Measurements from ENCODE around the gene COL6A3. TPM values are rescaled to one million over a fixed set of nuclear protein-coding genes. Genes with fewer than 3 reads are reported as not detected.

Gene COL6A3
- total RNA-seq, 1 donor from 2014 or later = 89.5 TPM

DNA sequence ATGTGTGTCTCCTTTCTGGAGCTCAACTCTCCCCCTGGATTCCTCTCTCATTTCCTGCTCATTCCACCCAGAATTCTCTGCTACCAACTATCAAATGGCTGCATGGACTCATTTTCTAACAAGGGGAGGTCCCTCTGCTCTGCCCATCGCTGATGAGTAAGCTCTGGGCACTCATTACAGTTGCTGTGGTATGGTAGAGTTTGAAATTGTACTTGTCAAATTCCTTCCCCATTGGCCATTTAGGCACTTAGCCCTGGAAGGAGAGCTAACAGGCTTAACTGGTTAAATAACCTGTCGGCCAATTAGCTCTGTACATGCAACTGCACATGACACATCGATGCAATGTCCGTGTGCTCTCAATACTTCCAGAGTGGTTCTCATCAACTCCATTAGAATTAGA lies 20.4 kb downstream of the COL6A3 start:
- intact Hi-C loops (cut with DNase I) = no loop called here
- DNase-seq (ENCODE audit: low spot score) = no peak

DNA sequence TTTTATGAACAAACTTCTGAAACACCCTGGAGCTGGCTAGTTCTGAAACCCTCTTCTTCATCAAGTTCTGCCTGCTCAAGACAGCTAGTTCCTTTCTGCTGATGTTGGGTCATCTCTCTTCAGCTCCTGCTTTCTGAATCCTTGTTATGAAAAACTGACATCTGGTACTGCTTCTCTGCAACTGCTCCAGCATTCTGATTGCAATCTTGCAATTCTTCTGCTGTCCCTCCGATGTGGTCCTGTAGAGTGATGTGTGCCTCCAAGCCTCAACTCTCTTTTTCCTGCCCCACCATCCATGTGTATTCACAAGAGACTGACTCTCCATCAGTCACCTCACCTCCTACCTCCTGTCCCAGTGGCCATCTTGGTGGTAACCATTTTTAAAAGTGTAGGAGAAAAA lies 21.8 kb downstream of the COL6A3 start:
- no peak for DNase-seq (ENCODE audit: low spot score)
- intact Hi-C loops (cut with DNase I) = no loop called here

DNA sequence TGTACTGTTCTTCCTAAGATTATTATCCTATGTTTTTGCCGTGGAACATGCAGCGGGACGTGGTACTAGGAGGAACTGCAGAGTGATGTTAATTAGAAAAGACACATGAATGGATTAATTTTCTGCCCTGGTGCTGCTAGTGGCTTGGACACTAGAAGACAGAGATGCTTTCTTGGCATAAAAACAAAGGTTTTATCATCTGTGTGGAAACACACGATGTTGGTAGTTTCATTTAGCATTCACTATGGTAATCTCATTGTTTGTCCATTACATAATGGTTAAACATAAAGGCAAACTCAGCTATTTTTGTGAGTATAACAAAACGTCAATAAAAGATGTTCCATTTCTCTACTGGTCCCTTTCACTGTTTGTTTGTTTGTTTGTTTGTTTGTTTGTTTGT lies 22.8 kb downstream of the COL6A3 start:
- intact Hi-C loops (cut with DNase I) = no loop called here
- no peak for DNase-seq (ENCODE audit: low spot score)

DNA sequence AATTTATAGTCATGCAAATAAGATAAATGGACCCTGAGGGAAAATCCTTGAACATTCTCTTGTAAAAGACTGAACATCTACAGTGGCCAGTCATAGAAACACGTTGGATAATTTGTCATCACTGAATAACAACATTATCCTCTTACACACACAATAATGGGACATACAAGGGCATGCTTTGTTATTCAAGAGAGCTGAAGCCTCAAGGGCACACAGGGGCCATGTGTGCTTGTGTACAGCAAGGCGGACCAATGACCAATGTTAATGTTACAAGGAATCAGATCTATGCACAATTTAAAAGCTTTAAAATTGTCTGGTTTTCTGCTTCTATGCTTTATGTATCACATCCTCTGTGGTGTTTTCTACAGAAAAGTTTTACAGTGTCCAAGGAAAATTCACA lies 23.7 kb downstream of the COL6A3 start:
- intact Hi-C loops (cut with DNase I) = no loop called here
- DNase-seq (ENCODE audit: low spot score) = no peak

DNA sequence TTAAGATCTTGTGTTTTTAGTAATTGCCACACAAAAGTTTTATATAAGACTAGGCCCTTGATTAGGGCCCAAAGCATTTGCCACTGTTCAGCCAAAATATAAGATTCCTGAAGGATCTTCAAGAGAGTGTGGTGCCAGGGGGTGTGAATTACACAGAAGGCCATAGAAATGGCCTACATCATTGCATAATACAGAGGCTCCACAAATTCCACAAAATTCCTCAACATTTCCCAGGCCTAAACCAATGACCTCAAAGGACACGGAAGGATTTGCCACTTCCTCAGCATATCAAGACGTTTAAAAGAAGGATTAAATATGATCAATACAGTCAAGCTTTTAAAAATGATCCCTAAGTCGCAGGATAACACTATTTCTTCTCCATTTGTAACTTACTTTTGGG lies 24.1 kb downstream of the COL6A3 start:
- intact Hi-C loops (cut with DNase I) = no loop called here
- no peak for DNase-seq (ENCODE audit: low spot score)

DNA sequence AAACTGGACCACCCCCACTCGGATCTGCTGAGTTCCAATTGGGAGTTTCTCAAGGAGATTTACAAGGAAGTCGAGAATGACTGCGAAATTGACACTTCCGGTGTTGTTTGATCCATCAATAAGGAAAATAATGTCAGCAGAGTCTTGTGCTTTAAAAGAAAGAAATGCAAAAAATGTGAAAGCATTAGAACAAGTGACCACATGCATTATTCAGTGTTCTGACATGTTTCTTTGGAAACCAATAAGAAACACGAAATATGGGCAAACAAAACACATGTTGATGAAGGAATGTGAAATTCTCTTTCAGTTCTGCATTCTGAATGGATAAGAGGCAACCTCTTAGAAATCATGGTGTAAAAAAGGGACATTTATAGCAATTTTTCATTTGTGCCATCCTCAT lies 25.9 kb downstream of the COL6A3 start:
- DNase-seq (ENCODE audit: low spot score) = no peak
- intact Hi-C loops (cut with DNase I) = no loop called here

DNA sequence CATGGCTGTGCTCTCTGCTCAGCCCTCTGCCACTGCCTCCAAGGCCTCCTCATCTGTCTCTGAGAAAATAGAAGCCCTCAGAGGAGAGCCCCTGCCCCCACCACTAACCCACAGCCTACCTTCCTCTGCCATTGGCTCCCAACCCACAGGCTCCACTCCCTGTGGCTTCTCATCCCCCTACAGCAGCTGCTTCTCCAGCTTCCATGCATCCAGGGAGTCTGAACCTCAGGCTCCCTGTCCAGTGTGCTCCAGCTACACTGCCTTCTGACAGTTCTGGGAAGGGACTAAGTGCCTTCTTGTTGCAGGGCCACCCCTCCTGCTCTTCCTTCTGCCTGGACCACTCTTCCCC lies 29.3 kb downstream of the COL6A3 start:
- intact Hi-C loops (cut with DNase I) = no loop called here
- no peak for DNase-seq (ENCODE audit: low spot score)

DNA sequence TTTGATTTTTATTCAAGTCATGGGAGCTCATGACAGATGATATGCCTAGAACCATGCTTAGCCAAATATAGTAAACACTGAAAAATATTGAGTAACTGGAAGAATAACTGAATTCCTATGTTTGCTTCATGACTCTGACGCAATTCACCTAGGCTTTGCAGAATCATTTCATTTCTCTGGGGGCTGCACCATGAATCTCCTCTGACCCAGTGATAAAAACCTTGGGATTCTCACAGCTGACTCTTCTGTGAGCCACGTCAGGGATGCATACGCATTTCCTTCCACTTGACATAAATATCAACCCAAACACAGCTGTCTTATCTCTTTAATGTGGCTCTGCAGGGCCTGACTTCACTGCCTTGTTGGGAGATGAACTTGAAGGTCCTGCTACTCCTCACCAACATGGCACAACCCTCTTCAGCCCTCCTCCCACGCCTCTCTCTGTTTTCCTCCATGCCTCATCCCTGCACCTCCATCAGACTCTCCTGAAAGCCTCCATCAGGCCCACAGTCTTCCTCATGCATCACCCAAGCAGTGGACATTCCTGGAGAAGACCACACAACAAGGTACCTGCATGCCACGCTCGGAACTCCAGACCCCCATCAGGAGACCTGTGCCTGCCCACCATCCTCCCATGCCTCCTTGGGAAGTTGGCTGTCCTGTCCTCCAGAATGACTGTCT lies 29.8 kb downstream of the COL6A3 start:
- intact Hi-C loops (cut with DNase I) = no loop called here
- DNase-seq (ENCODE audit: low spot score) = no peak

DNA sequence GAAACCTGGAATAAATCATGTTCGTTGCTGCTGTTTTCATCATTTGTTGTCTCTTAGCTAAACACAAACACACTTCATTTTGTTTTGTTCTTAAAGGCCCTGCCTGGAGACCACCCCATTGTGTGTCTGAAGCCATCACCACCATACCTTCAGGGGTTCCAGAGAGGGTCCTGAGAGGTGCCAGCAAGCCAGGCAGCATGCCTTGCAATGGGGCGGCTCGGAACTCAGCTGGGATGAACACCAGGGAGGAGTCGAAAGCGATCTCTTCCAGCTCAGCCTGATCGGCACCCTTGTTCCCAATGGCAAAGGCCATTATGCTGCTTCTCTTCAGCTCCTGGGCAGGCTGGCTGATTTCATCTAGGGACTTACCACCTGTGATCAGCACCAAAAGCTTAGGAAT lies 33.2 kb downstream of the COL6A3 start:
- intact Hi-C loops (cut with DNase I) = no loop called here
- DNase-seq (ENCODE audit: low spot score) = no peak

DNA sequence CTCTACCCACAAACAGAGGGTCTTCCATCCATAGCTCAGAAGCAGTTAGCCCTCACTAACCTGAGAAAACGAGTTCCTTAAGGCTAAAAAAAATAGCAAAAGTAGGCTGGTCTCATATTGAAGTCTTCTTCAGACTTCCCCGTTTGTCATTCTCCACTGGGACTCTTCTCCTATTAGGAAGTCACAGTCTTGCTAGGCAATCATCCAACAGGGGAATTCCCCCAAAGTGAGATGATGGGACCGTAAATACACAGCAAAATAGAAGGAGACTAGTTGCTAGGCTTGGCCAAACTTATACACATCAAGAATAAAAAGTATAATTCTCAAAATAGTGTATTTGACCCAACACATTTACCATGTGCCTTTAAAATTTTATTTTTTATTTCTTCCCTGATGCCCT lies 34.3 kb downstream of the COL6A3 start:
- intact Hi-C loops (cut with DNase I) = no loop called here
- DNase-seq (ENCODE audit: low spot score) = no peak

DNA sequence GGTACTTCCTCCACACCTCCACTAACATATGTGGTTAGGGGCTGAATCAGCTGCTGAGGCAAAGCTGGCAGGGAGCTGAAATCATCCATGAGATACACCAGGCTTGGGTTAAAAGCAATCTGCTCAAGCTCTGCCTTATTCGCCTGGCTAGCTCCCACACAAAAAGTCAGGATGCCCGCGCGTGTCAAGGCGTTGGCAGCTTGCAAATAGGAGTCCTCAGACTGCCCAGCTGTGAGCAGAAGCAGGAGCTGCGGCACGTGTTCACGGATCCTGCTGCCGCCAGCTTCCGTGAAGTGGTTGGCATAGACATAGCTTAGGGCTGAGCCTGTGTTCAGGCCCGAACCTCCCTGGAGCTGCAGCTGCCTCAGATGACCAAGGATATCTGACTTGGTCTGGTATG lies 35.3 kb downstream of the COL6A3 start:
- intact Hi-C loops (cut with DNase I) = no loop called here
- DNase-seq (ENCODE audit: low spot score) = no peak

DNA sequence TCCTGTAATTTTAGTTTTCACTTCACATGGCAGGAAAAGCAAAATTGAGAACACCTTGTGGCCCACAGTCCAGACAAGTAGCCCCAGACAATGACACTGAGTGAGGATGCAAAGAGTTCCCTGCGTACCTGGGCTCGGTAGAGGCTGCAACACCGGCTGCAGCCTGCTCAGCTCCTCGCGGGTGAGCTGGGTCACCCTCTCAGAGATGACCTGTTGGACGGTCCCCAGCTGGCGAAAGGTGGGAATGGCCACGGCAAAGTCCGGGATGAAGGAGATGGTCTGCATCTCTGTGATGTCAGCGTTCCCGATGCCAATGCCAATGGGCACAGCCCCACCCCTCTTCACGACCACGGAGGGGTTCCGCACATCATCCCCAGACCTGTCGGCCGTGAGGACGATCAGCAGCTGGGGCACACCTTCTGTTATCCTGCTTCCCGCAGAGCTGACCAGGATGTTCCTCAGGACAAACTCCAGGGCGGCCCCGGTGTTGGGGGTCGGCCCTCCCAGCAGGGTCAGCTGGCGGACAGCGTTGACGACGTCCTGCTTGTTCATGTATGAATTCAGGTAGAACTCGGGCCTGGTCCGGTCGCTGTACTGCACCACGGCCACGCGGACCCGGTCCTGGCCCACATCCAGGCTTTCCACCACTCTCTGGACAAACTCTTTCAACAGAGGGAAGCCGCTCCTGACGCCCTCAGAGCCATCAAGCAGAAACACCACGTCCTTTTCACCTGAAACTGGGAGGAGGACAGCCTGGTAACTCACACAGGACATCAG lies 39.5 kb downstream of the COL6A3 start:
- DNase-seq (ENCODE audit: low spot score) = no peak
- intact Hi-C loops (cut with DNase I) = no loop called here

DNA sequence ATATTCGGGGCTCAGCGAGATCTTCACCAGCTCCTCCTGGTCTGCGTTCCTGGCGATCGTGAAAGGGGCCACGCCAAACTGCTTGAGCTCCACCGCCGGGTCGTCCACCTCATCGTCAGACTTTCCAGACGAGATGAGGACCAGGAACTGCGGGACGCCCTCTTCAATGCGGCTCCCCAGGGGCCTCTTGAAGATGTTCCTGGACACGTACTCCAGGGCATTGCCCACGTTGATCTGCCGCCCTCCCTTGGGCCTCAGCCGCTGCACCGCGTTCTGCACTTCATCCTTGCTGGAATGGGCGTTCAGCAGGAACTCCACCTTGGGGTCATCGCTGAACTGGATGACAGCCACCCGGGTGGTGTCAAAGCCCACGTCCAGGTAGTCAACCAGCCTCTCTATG lies 42.1 kb downstream of the COL6A3 start:
- no peak for DNase-seq (ENCODE audit: low spot score)
- intact Hi-C loops (cut with DNase I) = no loop called here

DNA sequence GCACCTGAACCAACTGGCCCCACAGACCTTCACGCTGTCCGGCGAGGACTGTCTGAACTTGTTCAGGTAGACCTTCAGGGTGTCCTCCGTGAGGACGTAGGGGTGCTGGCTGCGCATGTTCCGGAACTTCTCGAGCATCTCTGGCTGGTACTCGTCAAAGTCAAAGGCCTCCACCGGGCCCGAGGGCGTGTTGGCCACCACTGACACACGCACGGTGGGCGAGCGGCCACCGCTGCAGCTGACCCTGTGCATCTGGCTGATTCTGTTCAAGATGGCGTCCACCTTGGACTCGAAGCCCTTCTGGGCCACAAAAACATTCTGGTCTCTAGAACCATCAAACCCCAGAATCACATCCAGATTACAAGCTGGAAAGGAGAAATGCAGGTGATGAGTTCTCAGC lies 48.3 kb downstream of the COL6A3 start:
- intact Hi-C loops (cut with DNase I) = no loop called here
- DNase-seq (ENCODE audit: low spot score) = no peak

DNA sequence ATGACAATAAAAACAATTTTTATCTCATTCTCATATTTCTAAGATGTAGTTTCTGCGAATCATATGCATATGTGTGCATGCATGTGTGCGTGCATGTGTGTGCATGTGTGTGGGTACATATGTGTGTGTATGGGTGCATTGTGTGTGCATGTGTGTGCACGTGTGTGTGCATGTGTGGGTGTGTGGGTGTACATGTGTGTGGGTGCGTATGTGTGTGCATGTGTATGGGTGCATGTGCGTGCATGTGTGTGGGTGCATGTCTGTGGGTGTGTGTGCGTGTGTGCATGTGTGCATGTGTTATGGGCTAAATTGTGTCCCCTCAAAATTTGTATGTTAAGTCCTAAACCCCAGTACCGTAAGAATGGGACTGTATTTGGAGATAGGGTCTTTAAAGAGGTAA lies 49.3 kb downstream of the COL6A3 start:
- DNase-seq (ENCODE audit: low spot score) = no peak
- intact Hi-C loops (cut with DNase I) = no loop called here

DNA sequence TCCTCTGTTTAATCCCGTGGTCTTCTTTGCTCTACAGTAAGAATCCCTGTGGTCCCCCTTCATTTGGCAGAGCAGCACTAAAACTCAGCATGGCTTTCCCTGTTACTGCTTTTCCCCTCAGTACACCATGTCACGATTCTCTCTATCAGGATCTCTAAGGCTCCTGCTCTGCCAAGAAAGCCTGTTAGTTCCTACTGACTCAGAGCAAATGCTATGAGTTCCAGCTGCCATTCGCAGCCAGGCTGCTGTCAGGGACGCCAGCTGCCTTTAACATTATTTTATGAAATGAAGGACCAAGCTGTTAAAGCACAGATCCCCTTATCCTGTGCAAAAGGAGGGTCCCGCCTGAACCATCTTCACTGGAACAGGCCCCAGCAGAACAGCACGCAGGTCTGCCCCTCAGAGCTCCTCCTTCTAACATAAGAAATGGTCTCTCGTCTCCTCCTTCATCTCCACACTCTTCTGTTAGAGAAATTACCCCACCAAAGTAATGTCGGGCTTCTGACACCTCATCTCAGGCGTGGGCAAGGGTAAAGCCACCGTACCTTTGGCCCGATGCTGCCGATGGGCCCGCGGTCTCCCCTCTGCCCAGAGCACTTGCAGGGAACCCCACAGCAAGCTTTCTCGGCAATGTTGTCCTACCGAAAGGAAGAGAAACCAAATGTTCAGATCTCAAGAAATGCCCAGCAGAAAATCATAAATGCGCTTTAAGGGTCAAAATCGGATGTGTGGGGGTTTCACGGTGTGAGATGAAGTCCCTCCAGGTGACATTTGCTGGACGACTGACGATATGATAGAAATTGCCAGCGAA lies 52.6 kb downstream of the COL6A3 start:
- no peak for DNase-seq (ENCODE audit: low spot score)
- intact Hi-C loops (cut with DNase I) = no loop called here

DNA sequence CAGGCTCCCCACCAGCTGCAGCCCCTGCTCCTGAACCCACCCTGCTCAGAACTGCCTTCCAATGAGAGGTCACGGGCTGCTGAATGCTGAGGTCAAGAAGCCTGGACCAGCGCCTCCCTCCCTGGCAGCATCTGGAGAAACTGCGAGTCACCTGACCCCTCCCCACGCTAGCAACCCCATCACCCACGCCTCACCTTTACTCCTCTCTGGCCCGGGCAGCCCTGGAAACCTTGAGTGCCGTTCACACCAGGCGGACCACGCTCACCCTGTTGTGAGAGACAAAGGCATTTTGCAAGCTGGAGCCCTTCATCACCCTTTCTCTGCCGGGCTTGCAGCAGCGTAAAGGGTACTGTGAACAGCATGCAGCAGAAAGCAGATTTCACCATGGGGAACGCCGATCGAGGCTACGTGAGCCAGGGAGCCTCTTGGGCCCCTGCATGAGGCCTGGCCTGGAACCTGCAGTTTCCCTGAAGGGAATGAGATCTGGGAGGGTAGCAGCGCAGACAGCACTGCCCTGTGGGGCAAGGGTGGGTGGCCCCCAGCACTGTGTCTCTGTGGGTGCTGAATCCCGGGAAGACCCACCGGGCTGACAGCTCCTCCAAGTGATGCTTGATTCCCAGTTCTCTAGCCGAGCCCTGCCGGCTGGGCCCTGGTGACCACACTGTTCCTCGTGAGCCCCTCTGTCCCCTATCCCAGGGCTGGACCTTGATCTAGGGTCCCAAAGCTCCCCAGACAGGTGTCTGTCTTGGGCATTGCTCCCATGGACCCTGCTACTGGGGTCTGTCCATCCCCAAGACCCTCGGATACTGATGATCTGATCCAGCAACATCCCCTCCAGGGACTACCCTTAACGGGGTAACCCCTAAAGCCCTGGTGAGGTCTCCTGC lies 53.8 kb downstream of the COL6A3 start:
- intact Hi-C loops (cut with DNase I) = no loop called here

DNA sequence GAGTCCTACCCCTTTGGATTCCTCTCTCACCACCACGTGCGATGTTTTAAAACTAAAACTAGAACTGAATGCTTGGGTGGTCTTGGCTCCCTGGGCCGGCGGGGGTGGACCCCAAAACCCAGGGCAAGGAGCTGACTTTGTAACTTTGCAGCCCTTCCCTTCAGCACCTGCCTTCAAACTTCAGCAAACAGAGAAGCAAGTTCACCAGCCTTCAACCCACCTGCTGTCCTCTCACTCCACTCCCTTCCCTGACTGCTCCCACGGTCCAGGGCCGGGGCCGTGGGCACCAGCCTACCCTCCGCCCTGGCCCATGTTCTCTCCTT lies 54.5 kb downstream of the COL6A3 start:
- intact Hi-C loops (cut with DNase I) = no loop called here
- DNase-seq (ENCODE audit: low spot score) = no peak

More for the DNA sequence above, 53.8 kb downstream of the COL6A3 start:
- DNase-seq (ENCODE audit: low spot score) = no peak

DNA sequence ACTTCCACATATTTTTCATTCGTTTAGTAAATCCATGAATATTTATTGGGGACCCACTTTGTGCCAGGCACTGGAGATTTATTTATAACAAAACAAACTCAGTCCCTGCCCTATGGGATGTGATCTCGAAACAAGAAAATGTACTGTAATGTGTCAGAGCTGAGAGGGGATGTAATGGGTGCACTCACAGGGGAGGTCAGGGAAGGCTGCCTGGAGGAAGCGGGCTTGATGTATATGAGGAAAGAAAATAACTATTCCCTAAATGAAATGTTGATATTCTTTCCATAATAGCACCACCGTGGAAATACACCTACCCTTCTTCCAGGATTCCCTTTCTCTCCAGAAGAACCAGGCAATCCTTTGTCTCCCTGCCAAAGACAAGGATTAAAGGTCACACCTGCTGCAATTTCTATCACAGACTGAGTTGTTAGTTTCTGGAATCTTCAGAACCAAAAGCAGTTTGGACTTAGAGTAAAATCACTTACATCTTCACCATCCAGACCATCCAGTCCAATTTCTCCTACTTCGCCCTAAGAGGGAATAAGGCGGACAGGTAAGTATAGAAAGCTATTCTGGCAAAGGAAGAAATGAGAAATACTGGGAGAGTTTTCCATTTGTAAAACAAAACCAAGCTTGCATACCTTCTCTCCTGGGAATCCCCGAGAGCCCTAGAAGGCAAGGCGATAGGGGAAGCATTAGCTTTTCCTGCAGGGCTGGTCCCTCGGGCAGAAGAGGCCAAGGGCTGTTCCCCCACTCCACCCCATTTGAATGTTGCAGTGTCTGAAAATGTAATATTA lies 55.0 kb downstream of the COL6A3 start:
- no peak for DNase-seq (ENCODE audit: low spot score)
- intact Hi-C loops (cut with DNase I) = no loop called here

All from cardiac septum (tissue), 1 donor.